BJ (cell line): ENCODE measurements around the gene DUSP19. TPM values are rescaled to one million over a fixed set of nuclear protein-coding genes. Genes with fewer than 3 reads are reported as not detected.
A peak's percentile ranks its signal among the peaks of the same experiment; 100 is the strongest.

ENCODE experiments used
- CTCF ChIA-PET: fragments of 350-600 bp; formaldehyde crosslinking; extraction: SDS; loops from one replicate; lab custom pipeline; 2021; ENCODE audit warnings: antibody characterized with exemption, inconsistent platforms; lab: Yijun Ruan, JAX
- POLR2A ChIA-PET: fragments of 300-600 bp; sonication (Branson Sonifier 250); formaldehyde crosslinking; extraction: SDS; loops from one replicate; lab custom pipeline; 2021; ENCODE audit warnings: antibody characterized with exemption; lab: Charles Lee
- DNase-seq: peaks from one replicate; pipeline ENCODE4 v3.0.0-alpha.2; 2011; ENCODE audit warnings: low read depth
- H3K27me3 ChIP-seq: 2 replicates; pipeline ENCODE4 v1.6.0; 2011; ENCODE audit warnings: low read length; ENCODE audit not compliant: control insufficient read depth, insufficient read depth
- H3K36me3 ChIP-seq: 2 replicates; pipeline ENCODE4 v1.5.1; 2011; ENCODE audit warnings: low read length; ENCODE audit not compliant: control insufficient read depth, insufficient read depth
- H3K4me3 ChIP-seq: 2 replicates; pipeline ENCODE4 v1.5.1; 2011; ENCODE audit warnings: low read depth, mild to moderate bottlenecking, control low read depth, low read length
- CTCF ChIP-seq: IDR thresholded peaks from 2 replicates; pipeline ENCODE4 v1.5.1; 2011; ENCODE audit warnings: low read depth, mild to moderate bottlenecking, control low read depth, inconsistent platforms, low read length, moderate library complexity; ENCODE audit not compliant: insufficient read depth
- polyA plus RNA-seq: library from polyadenylated mRNA; depleted of rRNA; stranded (reverse); fragments of >200 nt; gene quantifications from 2 replicates; pipeline ENCODE4 v1.2.3, GENCODE V29; 2011

DUSP19 gene
- polyA plus RNA-seq, 1 experiment, result 2.2 TPM

- H3K27me3 ChIP-seq, result no peaks in the 10 kb centered on the region; the same call in none of the 2 replicates
- no peak for DNase-seq
- no peaks in the 10 kb centered on the region for H3K36me3 ChIP-seq
- TF ChIP-seq CTCF, result no peak
- CTCF ChIA-PET, result interaction anchor here (1.5 kb wide), 1 partner anchor 10 kb away, joined by 4 read pairs; no protein-coding TSS in a partner anchor
- H3K4me3 ChIP-seq, result no peak overlapping the region
- POLR2A ChIA-PET, result interaction anchor here (1.2 kb wide), 1 partner anchor 10 kb away, joined by 3 read pairs; the partner anchor contains the start of gene DUSP19
These were observed 9.4 kb upstream of the DUSP19 start for GRCh38 chr2:183069174-183069573.

GRCh38 chr2:183070942-183071844, 7.4 kb upstream of the DUSP19 start:
- H3K4me3 ChIP-seq, result no peak overlapping the region
- TF ChIP-seq CTCF, result peak; percentile 76
- ChIA-PET CTCF (interaction anchor here (0.6 to 1.9 kb wide), 5 partner anchors 8 to 18 kb away, joined by 3 to 4 read pairs (median 4); no protein-coding TSS in a partner anchor), POLR2A (no interaction called here)
- DNase-seq, result no peak
- no peaks in the 10 kb centered on the region for H3K36me3 ChIP-seq
- H3K27me3 ChIP-seq, result no peaks in the 10 kb centered on the region; the same call in none of the 2 replicates

DNA sequence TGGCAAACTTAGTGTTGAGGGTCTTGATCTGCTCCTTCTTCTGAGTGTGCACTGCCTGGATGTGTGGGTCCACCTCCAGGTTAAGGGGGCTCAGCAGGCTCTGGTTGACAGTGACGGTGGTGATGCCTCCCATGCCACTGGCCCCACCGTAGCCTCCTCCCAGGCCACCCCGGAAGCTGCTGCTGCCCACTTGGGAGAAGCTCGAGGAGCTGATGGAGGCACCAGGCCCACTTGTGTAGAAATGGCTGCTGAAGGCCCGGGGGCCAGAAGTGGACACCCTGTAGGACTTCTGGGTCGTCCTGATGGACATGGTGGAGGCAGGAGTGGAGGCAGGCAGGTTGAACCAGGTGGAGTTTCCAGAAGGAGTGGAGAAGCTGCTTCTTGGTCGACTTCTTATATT, 6.4 kb upstream of the DUSP19 start:
- POLR2A ChIA-PET, result no interaction called here
- TF ChIP-seq CTCF, result no peak
- Histone ChIP-seq H3K4me3 (no peak overlapping the region), H3K27me3 (no peaks in the 10 kb centered on the region; the same call in none of the 2 replicates), H3K36me3 (no peaks in the 10 kb centered on the region)
- no peak for DNase-seq
- CTCF ChIA-PET, result no interaction called here

DNA sequence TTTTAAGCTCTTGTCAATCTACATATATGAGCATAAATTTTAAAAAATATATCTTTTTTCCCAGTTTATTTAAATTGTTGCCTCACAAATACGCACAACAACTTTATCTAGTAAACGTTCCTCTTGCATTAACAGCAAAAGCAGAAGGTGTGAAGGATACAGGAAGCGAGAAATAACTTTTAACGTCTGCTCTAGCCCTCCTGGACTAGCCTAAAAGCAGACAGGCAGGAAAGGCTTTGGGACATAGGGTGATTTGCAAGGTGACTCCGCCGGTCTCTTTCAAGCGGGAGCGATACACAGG, 434 bp upstream of the DUSP19 start:
- peak overlapping the region; percentile 52 for H3K4me3 ChIP-seq
- ChIA-PET CTCF (no interaction called here), POLR2A (no interaction called here)
- no peak for DNase-seq
- no peaks in the 10 kb centered on the region; the same call in none of the 2 replicates for H3K27me3 ChIP-seq
- no peaks in the 10 kb centered on the region for H3K36me3 ChIP-seq
- no peak for TF ChIP-seq CTCF

GRCh38 chr2:183079139-183079775, 710 bp downstream of the DUSP19 start:
- ChIA-PET POLR2A (interaction anchor here (1.2 kb wide), 1 partner anchor 11 kb away, joined by 3 read pairs; no protein-coding TSS in a partner anchor), CTCF (interaction anchor here (1.2 to 1.4 kb wide), 3 partner anchors 9 to 13 kb away, joined by 3 to 4 read pairs (median 3); no protein-coding TSS in a partner anchor)
- H3K27me3 ChIP-seq, result no peaks in the 10 kb centered on the region; the same call in none of the 2 replicates
- DNase-seq, result peak; percentile 7
- no peaks in the 10 kb centered on the region for H3K36me3 ChIP-seq
- H3K4me3 ChIP-seq, result peak overlapping the region; percentile 52
- TF ChIP-seq CTCF, result no peak
